SU-DHL-6 (cell line): ENCODE results near the gene FAXDC2.

ENCODE experiments used
- H2AFZ ChIP-seq: fragments of 200-600 bp; sonication (generic); 2 replicates; pipeline ENCODE4 v1.6.1; 2014; ENCODE audit warnings: low read depth, mild to moderate bottlenecking, moderate library complexity, mixed read lengths, antibody characterized with exemption, low read length; ENCODE audit not compliant: severe bottlenecking
- H3F3A ChIP-seq: fragments of 200-600 bp; shearing (Covaris generic); 2 replicates; pipeline ENCODE4 v1.6.0; 2016; ENCODE audit warnings: antibody characterized with exemption, mild to moderate bottlenecking; ENCODE audit not compliant: insufficient read depth
- H3K27ac ChIP-seq: fragments of 200-600 bp; sonication (generic); 2 replicates; pipeline ENCODE4 v1.5.1; 2016; ENCODE audit warnings: low read depth, mild to moderate bottlenecking, low read length, moderate library complexity, mixed read lengths
- H3K27me3 ChIP-seq: fragments of 200-600 bp; sonication (generic), shearing (Covaris generic); 2 replicates; pipeline ENCODE4 v1.6.0; 2014; ENCODE audit warnings: mild to moderate bottlenecking, low read length
- H3K36me3 ChIP-seq: fragments of 200-600 bp; sonication (generic); 2 replicates; pipeline ENCODE4 v1.6.1; 2014; ENCODE audit warnings: mild to moderate bottlenecking, low read length, mixed read lengths
- H3K4me2 ChIP-seq: fragments of 300-600, 200-600 bp; shearing (Covaris generic), sonication (generic); 2 replicates; pipeline ENCODE4 v1.6.0; 2014; ENCODE audit warnings: low read length, low read depth, mild to moderate bottlenecking; ENCODE audit not compliant: poor library complexity, severe bottlenecking
- H3K4me3 ChIP-seq: fragments of 200-600 bp; sonication (generic); 2 replicates; pipeline ENCODE4 v1.5.1; 2014; ENCODE audit warnings: antibody characterized with exemption, low read length, mild to moderate bottlenecking, mixed read lengths; ENCODE audit not compliant: insufficient read depth, poor library complexity, severe bottlenecking
- H3K79me2 ChIP-seq: fragments of 200-600 bp; sonication (generic); 2 replicates; pipeline ENCODE4 v1.6.1; 2014; ENCODE audit warnings: mild to moderate bottlenecking, low read length, moderate library complexity; ENCODE audit not compliant: insufficient read depth
- H3K9ac ChIP-seq: fragments of 200-600 bp; sonication (generic); 2 replicates; pipeline ENCODE4 v1.7.0; 2014; ENCODE audit warnings: mild to moderate bottlenecking, low read length
- H3K9me2 ChIP-seq: fragments of 200-600 bp; sonication (generic); replicated peaks from 2 replicates; pipeline ENCODE4 v1.6.1; 2014; ENCODE audit warnings: low read length; ENCODE audit not compliant: insufficient read depth
- H3K9me3 ChIP-seq: fragments of 200-600 bp; sonication (generic); 2 replicates; pipeline ENCODE4 v1.6.1; 2014; ENCODE audit warnings: low read length, mixed read lengths; ENCODE audit not compliant: insufficient read depth
- H4K20me1 ChIP-seq: fragments of 200-600 bp; sonication (generic); 2 replicates; pipeline ENCODE4 v1.6.1; 2014; ENCODE audit warnings: low read depth, mild to moderate bottlenecking, antibody characterized with exemption, low read length, moderate library complexity, mixed read lengths
- CTCF ChIP-seq: fragments of 200-600 bp; sonication (generic); IDR thresholded peaks from one replicate; pipeline ENCODE4 v1.5.1; 2017; ENCODE audit warnings: antibody characterized with exemption, mild to moderate bottlenecking, low read length, moderate library complexity; ENCODE audit not compliant: insufficient read depth, poor library complexity, severe bottlenecking
- EZH2phosphoT487 ChIP-seq: fragments of 200-600 bp; sonication (generic), shearing (Covaris generic); conservative IDR thresholded peaks from 2 replicates; pipeline ENCODE4 v1.6.1; 2018; ENCODE audit warnings: mild to moderate bottlenecking, antibody characterized with exemption, low read length, moderate library complexity, mixed read lengths

Gene FAXDC2

DNA sequence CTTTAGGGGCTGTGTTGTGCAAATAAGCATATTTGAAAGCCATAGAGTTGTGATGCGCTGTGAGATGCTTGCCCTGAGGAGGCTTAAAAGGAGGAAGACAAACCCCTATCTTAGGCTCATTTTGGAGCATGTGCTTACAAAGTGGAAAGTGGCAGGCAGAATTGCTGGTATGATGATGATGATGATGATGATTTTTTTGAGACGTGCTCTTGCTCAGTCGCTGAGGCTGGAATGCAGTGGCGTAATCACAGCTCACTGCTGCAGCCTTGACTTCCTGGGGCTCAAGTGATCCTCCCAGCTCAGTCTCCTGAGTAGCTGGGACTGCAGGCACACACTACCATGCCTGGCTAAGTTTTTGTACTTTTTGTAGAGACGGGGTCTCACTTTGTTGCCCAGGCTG is 9.7 kb upstream of the FAXDC2 start:
- H3K4me2 ChIP-seq = peak overlapping the region; percentile 84
- TF ChIP-seq EZH2phosphoT487 = no peak
- TF ChIP-seq CTCF = no peak
- peak overlapping the region; percentile 74 for H3K9ac ChIP-seq
- H3K9me3 ChIP-seq = no peaks in the 10 kb centered on the region
- H3F3A ChIP-seq = peaks cover 10% of the 10 kb centered on the region; the same call in 1 of the 2 replicates
- peaks cover 23% of the 10 kb centered on the region for H4K20me1 ChIP-seq
- peak overlapping the region; percentile 87 for H3K27ac ChIP-seq
- no peaks in the 10 kb centered on the region for H3K27me3 ChIP-seq
- H3K79me2 ChIP-seq = peaks cover 64% of the 10 kb centered on the region
- no peaks in the 10 kb centered on the region for H3K9me2 ChIP-seq
- peaks cover 18% of the 10 kb centered on the region; the same call in 1 of the 2 replicates for H3K36me3 ChIP-seq
- peak overlapping the region; percentile 99 for H3K4me3 ChIP-seq
- no peak overlapping the region for H2AFZ ChIP-seq

- H3K4me3 ChIP-seq = peak overlapping the region; percentile 99
- H3K36me3 ChIP-seq = peaks cover 10% of the 10 kb centered on the region; the same call in 1 of the 2 replicates
- peak overlapping the region; percentile 87 for H3K27ac ChIP-seq
- H4K20me1 ChIP-seq = peaks cover 23% of the 10 kb centered on the region
- H3F3A ChIP-seq = peaks cover 10% of the 10 kb centered on the region; the same call in 1 of the 2 replicates
- peak overlapping the region; percentile 55 for H2AFZ ChIP-seq
- no peaks in the 10 kb centered on the region for H3K9me3 ChIP-seq
- peak overlapping the region; percentile 84 for H3K4me2 ChIP-seq
- H3K79me2 ChIP-seq = peaks cover 55% of the 10 kb centered on the region
- TF ChIP-seq CTCF (no peak), EZH2phosphoT487 (no peak)
- peak overlapping the region; percentile 74 for H3K9ac ChIP-seq
- no peaks in the 10 kb centered on the region for H3K9me2 ChIP-seq
- no peaks in the 10 kb centered on the region for H3K27me3 ChIP-seq
Measured at GRCh38 chr5:154858972-154859871, 8.8 kb upstream of the FAXDC2 start.

DNA sequence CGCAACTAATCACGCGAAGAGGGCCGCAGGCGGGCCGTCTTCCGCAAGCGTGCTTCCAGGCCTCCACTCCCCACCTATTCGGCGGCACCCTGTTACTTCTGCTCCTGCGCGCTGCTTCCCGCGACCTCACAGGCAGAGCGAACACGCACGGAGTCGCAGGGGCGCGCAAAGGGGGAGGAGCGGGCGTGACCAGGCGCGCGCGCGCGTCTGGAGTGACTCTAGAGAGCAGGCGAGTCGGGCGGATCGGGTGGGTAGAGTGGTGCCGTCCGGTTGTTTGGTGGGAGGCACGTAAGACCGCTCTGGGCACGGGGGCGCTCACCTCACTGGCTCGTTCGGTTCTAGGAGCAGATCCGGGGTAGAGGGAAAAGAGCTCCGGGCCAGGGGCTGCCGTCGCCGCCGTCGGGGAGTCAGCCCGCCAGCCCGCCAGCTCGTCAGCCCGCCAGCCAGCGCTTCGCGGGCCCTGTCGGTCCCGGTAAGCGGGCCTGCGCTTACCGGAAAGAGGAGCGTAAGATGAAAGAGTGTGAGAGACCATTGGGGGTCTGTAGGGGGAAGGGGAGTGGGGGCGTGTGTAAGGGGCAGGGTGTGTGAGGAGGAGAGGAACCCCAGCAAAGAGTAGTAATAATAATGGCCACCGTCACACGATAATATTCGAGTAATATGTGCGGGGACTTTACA is 8.0 kb upstream of the FAXDC2 start, which contains the start of gene CNOT8:
CNOT8 (plus strand) TSS at position 331 of the 675 bp plus-strand sequence. CDS start 4,652 bp downstream, outside the sequence.
- H3F3A ChIP-seq = peaks cover 10% of the 10 kb centered on the region; the same call in 1 of the 2 replicates
- peak within 1 kb of the TSS; percentile 84 for H3K4me2 ChIP-seq
- peaks cover 22% of the 10 kb centered on the region for H4K20me1 ChIP-seq
- peak within 1 kb of the TSS; percentile 99 for H3K4me3 ChIP-seq
- H2AFZ ChIP-seq = peak within 1 kb of the TSS; percentile 87
- peaks cover 4% of the 10 kb centered on the region; the same call in 1 of the 2 replicates for H3K36me3 ChIP-seq
- no peaks in the 10 kb centered on the region for H3K27me3 ChIP-seq
- H3K9ac ChIP-seq = peak within 1 kb of the TSS; percentile 74
- no peaks in the 10 kb centered on the region for H3K9me2 ChIP-seq
- no peaks in the 10 kb centered on the region for H3K9me3 ChIP-seq
- peak within 1 kb of the TSS; percentile 87 for H3K27ac ChIP-seq
- peaks cover 49% of the 10 kb centered on the region for H3K79me2 ChIP-seq
- no peak for TF ChIP-seq CTCF
- TF ChIP-seq EZH2phosphoT487 = no peak
